CD8-positive, alpha-beta memory T cell (primary cell): ENCODE data around the gene PTPN4. TPM values are rescaled to one million over a fixed set of nuclear protein-coding genes. Genes with fewer than 3 reads are reported as not detected.

Source experiments
- CTCF ChIA-PET: fragments of 350-600 bp; sonication (Branson Sonifier 250); formaldehyde crosslinking; loops from one replicate; lab custom pipeline; 2021; ENCODE audit warnings: antibody characterized with exemption; lab: Charles Lee
- POLR2A ChIA-PET: fragments of 350-600 bp; sonication (Branson Sonifier 250); formaldehyde crosslinking; loops from one replicate; lab custom pipeline; 2021; ENCODE audit warnings: antibody characterized with exemption; lab: Charles Lee
- DNase-seq, 5 donors: peaks; one replicate each; pipeline versions ENCODE4 v3.0.0 to v3.0.0-alpha.2; 2020 to 2022; ENCODE audit warnings: mixed read lengths in 1 of 5
- H3K27ac ChIP-seq: one replicate; pipeline ENCODE4 v1.7.0; 2013; ENCODE audit warnings: low read depth, mild to moderate bottlenecking, low read length, moderate library complexity
- H3K27me3 ChIP-seq: 2 replicates; pipeline ENCODE4 v1.7.0; 2013; ENCODE audit warnings: low read length, mild to moderate bottlenecking; ENCODE audit not compliant: insufficient read depth, poor library complexity, severe bottlenecking
- H3K36me3 ChIP-seq: 2 replicates; pipeline ENCODE4 v1.7.0; 2013; ENCODE audit warnings: mild to moderate bottlenecking, low read length, moderate library complexity; ENCODE audit not compliant: insufficient read depth
- H3K4me1 ChIP-seq: 2 replicates; pipeline ENCODE4 v1.7.0; 2013; ENCODE audit warnings: mild to moderate bottlenecking, low read length, moderate library complexity; ENCODE audit not compliant: insufficient read depth
- H3K4me3 ChIP-seq: 2 replicates; pipeline ENCODE4 v1.7.0; 2013; ENCODE audit warnings: mild to moderate bottlenecking, low read length
- H3K9me3 ChIP-seq: 2 replicates; pipeline ENCODE4 v1.7.0; 2013; ENCODE audit warnings: mild to moderate bottlenecking, low read length
- H3K27ac Mint-ChIP-seq, 8 donors: one replicate each; pipeline ENCODE4 v1.8.0; 2020 to 2021; ENCODE audit warnings: mixed read lengths in 8 of 8, mild to moderate bottlenecking in 6 of 8, inconsistent platforms in 3 of 8, moderate library complexity in 3 of 8
- H3K27me3 Mint-ChIP-seq, 2 donors: one replicate each; pipeline ENCODE4 v1.8.0; 2020 to 2021; ENCODE audit warnings: mixed read lengths in 2 of 2, mild to moderate bottlenecking in 1 of 2, moderate library complexity in 1 of 2
- H3K36me3 Mint-ChIP-seq, 3 donors: one replicate each; pipeline ENCODE4 v1.8.0; 2020 to 2021; ENCODE audit warnings: mixed read lengths in 3 of 3, inconsistent platforms in 1 of 3, mild to moderate bottlenecking in 1 of 3
- H3K4me1 Mint-ChIP-seq, 3 donors: one replicate each; pipeline ENCODE4 v1.8.0; 2020 to 2021; ENCODE audit warnings: mixed read lengths in 3 of 3, inconsistent platforms in 1 of 3, mild to moderate bottlenecking in 1 of 3
- H3K4me3 Mint-ChIP-seq, 7 donors: one replicate each; pipeline ENCODE4 v1.8.0; 2020 to 2021; ENCODE audit warnings: mixed read lengths in 7 of 7, mild to moderate bottlenecking in 6 of 7, moderate library complexity in 4 of 7, inconsistent platforms in 2 of 7
- H3K9me3 Mint-ChIP-seq, 5 donors: one replicate each; pipeline ENCODE4 v1.8.0; 2020 to 2022; ENCODE audit warnings: mixed read lengths in 5 of 5, mild to moderate bottlenecking in 3 of 5, moderate library complexity in 2 of 5, inconsistent platforms in 1 of 5
- polyA plus RNA-seq: library from polyadenylated mRNA; unstranded; fragments of 300-500 nt; fragmentation: Illumina TruSeq; gene quantifications from one replicate; pipeline ENCODE4 v1.2.3, GENCODE V29; 2021
- total RNA-seq, 2 experiments: library from RNA; stranded (reverse); gene quantifications; one replicate each; pipeline ENCODE4 v1.2.3, GENCODE V29; 2021

The PTPN4 gene
- total and polyA plus RNA-seq, 3 experiments from 2014 or later: 29.0 to 161 (median 34.2) TPM

GRCh38 chr2:119748135-119748534, 11.6 kb upstream of the PTPN4 start:
- DNase-seq: no peak
- no peak overlapping the region for H3K4me3 ChIP-seq
- no peaks in the 10 kb centered on the region for H3K9me3 ChIP-seq
- Mint-ChIP-seq H3K4me3 (no peak overlapping the region), H3K36me3 (no peaks in the 10 kb centered on the region), H3K4me1 (peaks cover 0 to under 1% (median under 1%) of the 10 kb centered on the region in 3 donors), H3K27me3 (peaks cover 10 to 18% of the 10 kb centered on the region in 2 donors), H3K9me3 (no peaks in the 10 kb centered on the region), H3K27ac (no peak overlapping the region)
- POLR2A ChIA-PET: no interaction called here
- H3K27ac ChIP-seq: no peak overlapping the region
- CTCF ChIA-PET: interaction anchor here (0.8 to 1.2 kb wide), 2 partner anchors 75 to 79 kb away, joined by 3 to 4 read pairs; no protein-coding TSS in a partner anchor
- H3K4me1 ChIP-seq: no peaks in the 10 kb centered on the region
- no peaks in the 10 kb centered on the region for H3K36me3 ChIP-seq
- H3K27me3 ChIP-seq: no peaks in the 10 kb centered on the region

GRCh38 chr2:119749477-119750012, 10.2 kb upstream of the PTPN4 start:
- H3K27ac ChIP-seq: no peak overlapping the region
- H3K9me3 Mint-ChIP-seq: no peaks in the 10 kb centered on the region
- no peak overlapping the region for H3K4me3 ChIP-seq
- H3K4me3 Mint-ChIP-seq: no peak overlapping the region
- peaks cover 4 to 6% (median 5%) of the 10 kb centered on the region in 3 donors for H3K4me1 Mint-ChIP-seq
- H3K36me3 ChIP-seq: no peaks in the 10 kb centered on the region
- ChIA-PET POLR2A (no interaction called here), CTCF (interaction anchor here (0.9 to 1.3 kb wide), 2 partner anchors 71 to 425 kb away, joined by 3 to 8 read pairs; partner anchors contain the start of gene TMEM177)
- H3K27ac Mint-ChIP-seq: no peak overlapping the region
- no peaks in the 10 kb centered on the region for H3K36me3 Mint-ChIP-seq
- no peaks in the 10 kb centered on the region for H3K9me3 ChIP-seq
- DNase-seq: no peak
- peaks cover 10 to 15% of the 10 kb centered on the region in 2 donors for H3K27me3 Mint-ChIP-seq
- no peaks in the 10 kb centered on the region for H3K4me1 ChIP-seq
- H3K27me3 ChIP-seq: no peaks in the 10 kb centered on the region

- H3K4me3 Mint-ChIP-seq: no peak overlapping the region
- H3K4me1 Mint-ChIP-seq: peaks cover 4 to 6% (median 5%) of the 10 kb centered on the region in 3 donors
- ChIA-PET POLR2A (no interaction called here), CTCF (interaction anchor here (1.4 kb wide), 1 partner anchor 8 kb away, joined by 3 read pairs; the partner anchor contains the start of gene PTPN4)
- Histone ChIP-seq H3K4me1 (no peaks in the 10 kb centered on the region), H3K9me3 (no peaks in the 10 kb centered on the region), H3K36me3 (no peaks in the 10 kb centered on the region), H3K4me3 (no peak overlapping the region), H3K27me3 (no peaks in the 10 kb centered on the region), H3K27ac (no peak overlapping the region)
- H3K27ac Mint-ChIP-seq: peak overlapping the region in 1 of 8 donors; percentile 21
- peaks cover 5 to 8% of the 10 kb centered on the region in 2 donors for H3K27me3 Mint-ChIP-seq
- no peaks in the 10 kb centered on the region for H3K9me3 Mint-ChIP-seq
- H3K36me3 Mint-ChIP-seq: no peaks in the 10 kb centered on the region
- no peak for DNase-seq
Measured at GRCh38 chr2:119751706-119752105, 8.0 kb upstream of the PTPN4 start.

- Histone ChIP-seq H3K36me3 (no peaks in the 10 kb centered on the region), H3K4me1 (no peaks in the 10 kb centered on the region), H3K27me3 (no peaks in the 10 kb centered on the region), H3K4me3 (no peak overlapping the region), H3K27ac (no peak overlapping the region), H3K9me3 (no peaks in the 10 kb centered on the region)
- ChIA-PET CTCF (interaction anchor here (0.7 to 5.8 kb wide), 15 partner anchors 10 to 560 kb away, joined by 3 to 69 read pairs (median 3); no protein-coding TSS in a partner anchor), POLR2A (no interaction called here)
- Mint-ChIP-seq H3K4me1 (peaks cover 4 to 10% (median 5%) of the 10 kb centered on the region in 3 donors), H3K9me3 (no peaks in the 10 kb centered on the region), H3K27ac (no peak overlapping the region), H3K36me3 (no peaks in the 10 kb centered on the region), H3K4me3 (no peak overlapping the region), H3K27me3 (peaks cover 0 to 1% of the 10 kb centered on the region in 2 donors)
- peak in 2 of 5 donors; percentile 47 to 53 for DNase-seq
Measured at GRCh38 chr2:119753041-119753929, 6.4 kb upstream of the PTPN4 start.

GRCh38 chr2:119753930-119754321, 5.8 kb upstream of the PTPN4 start:
- ChIA-PET POLR2A (no interaction called here), CTCF (interaction anchor here (0.7 to 5.8 kb wide), 8 partner anchors 12 to 559 kb away, joined by 3 to 69 read pairs (median 6); no protein-coding TSS in a partner anchor)
- Histone ChIP-seq H3K36me3 (no peaks in the 10 kb centered on the region), H3K4me1 (peaks cover 3% of the 10 kb centered on the region), H3K27ac (no peak overlapping the region), H3K9me3 (no peaks in the 10 kb centered on the region), H3K27me3 (no peaks in the 10 kb centered on the region), H3K4me3 (no peak overlapping the region)
- Mint-ChIP-seq H3K4me3 (no peak overlapping the region), H3K4me1 (peaks cover 10 to 16% (median 11%) of the 10 kb centered on the region in 3 donors), H3K27me3 (peaks cover 0 to 1% of the 10 kb centered on the region in 2 donors), H3K36me3 (no peaks in the 10 kb centered on the region), H3K9me3 (no peaks in the 10 kb centered on the region), H3K27ac (no peak overlapping the region)
- DNase-seq: no peak

- CTCF ChIA-PET: interaction anchor here (1.3 to 5.8 kb wide), 2 partner anchors 67 to 421 kb away, joined by 3 to 69 read pairs; no protein-coding TSS in a partner anchor
- Histone ChIP-seq H3K9me3 (no peaks in the 10 kb centered on the region), H3K27me3 (no peaks in the 10 kb centered on the region), H3K4me3 (no peak overlapping the region), H3K36me3 (no peaks in the 10 kb centered on the region), H3K27ac (no peak overlapping the region), H3K4me1 (peaks cover 9% of the 10 kb centered on the region)
- Mint-ChIP-seq H3K27me3 (peaks cover 0 to 1% of the 10 kb centered on the region in 2 donors), H3K4me3 (no peak overlapping the region), H3K4me1 (peaks cover 14 to 31% (median 20%) of the 10 kb centered on the region in 3 donors), H3K27ac (no peak overlapping the region), H3K9me3 (no peaks in the 10 kb centered on the region), H3K36me3 (peaks cover 0 to 6% (median 0%) of the 10 kb centered on the region in 3 donors)
- POLR2A ChIA-PET: interaction anchor here (0.6 kb wide), 1 partner anchor 419 kb away, joined by 6 read pairs; no protein-coding TSS in a partner anchor
- no peak for DNase-seq
Measured at GRCh38 chr2:119755906-119756305, 3.8 kb upstream of the PTPN4 start.

- no peaks in the 10 kb centered on the region for H3K9me3 Mint-ChIP-seq
- H3K4me3 Mint-ChIP-seq: no peak overlapping the region
Measured at GRCh38 chr2:119756837-119757236, 2.9 kb upstream of the PTPN4 start.

More at GRCh38 chr2:119756837-119757236, 2.9 kb upstream of the PTPN4 start:
- H3K36me3 Mint-ChIP-seq: peaks cover 0 to 6% (median 0%) of the 10 kb centered on the region in 3 donors
- Histone ChIP-seq H3K4me1 (peaks cover 17% of the 10 kb centered on the region), H3K36me3 (no peaks in the 10 kb centered on the region), H3K4me3 (no peak overlapping the region), H3K27me3 (no peaks in the 10 kb centered on the region), H3K27ac (no peak overlapping the region), H3K9me3 (no peaks in the 10 kb centered on the region)
- no peak for DNase-seq
- ChIA-PET CTCF (interaction anchor here (5.8 kb wide), 1 partner anchor 420 kb away, joined by 69 read pairs; no protein-coding TSS in a partner anchor), POLR2A (no interaction called here)
- peak overlapping the region in 3 of 8 donors; percentile 11 to 67 (median 61) for H3K27ac Mint-ChIP-seq
- peaks cover 0 to 1% of the 10 kb centered on the region in 2 donors for H3K27me3 Mint-ChIP-seq
- peaks cover 21 to 40% (median 29%) of the 10 kb centered on the region in 3 donors for H3K4me1 Mint-ChIP-seq
